HepG2 (cell line): ENCODE results near the gene MLLT11. TPM values are rescaled to one million over a fixed set of nuclear protein-coding genes. Genes with fewer than 3 reads are reported as not detected.

ENCODE experiments used
- ARID5B ChIP-seq: IDR thresholded peaks from 2 replicates; pipeline ENCODE4 v1.4.0; 2020; ENCODE audit warnings: mild to moderate bottlenecking, missing genetic modification reagents
- CAMTA2 ChIP-seq: sonication (generic); formaldehyde crosslinking; IDR thresholded peaks from 2 replicates; pipeline ENCODE4 v1.4.0; 2020; ENCODE audit warnings: mild to moderate bottlenecking, missing genetic modification reagents, borderline replicate concordance
- GRHL1 ChIP-seq: sonication (generic); formaldehyde crosslinking; conservative IDR thresholded peaks from 2 replicates; pipeline ENCODE4 v1.8.0; 2022; ENCODE audit warnings: missing genetic modification reagents
- HMG20A ChIP-seq: IDR thresholded peaks from 2 replicates; pipeline ENCODE4 v1.6.1; 2016; ENCODE audit warnings: borderline replicate concordance
- KIAA2018 ChIP-seq: sonication (generic); formaldehyde crosslinking; IDR thresholded peaks from 2 replicates; pipeline ENCODE4 v1.5.0; 2020; ENCODE audit warnings: mild to moderate bottlenecking, missing genetic modification reagents, borderline replicate concordance
- REXO4 ChIP-seq: sonication (generic); formaldehyde crosslinking; IDR thresholded peaks from 2 replicates; pipeline ENCODE4 v1.8.0; 2022; ENCODE audit warnings: missing genetic modification reagents, mild to moderate bottlenecking, borderline replicate concordance
- RXRB ChIP-seq: IDR thresholded peaks from 2 replicates; pipeline ENCODE4 v1.6.1; 2016; ENCODE audit warnings: borderline replicate concordance, missing genetic modification reagents, missing compliant biosample characterization
- SALL2 ChIP-seq: sonication (generic); formaldehyde crosslinking; IDR thresholded peaks from 2 replicates; pipeline ENCODE4 v1.8.1; 2023; ENCODE audit warnings: mild to moderate bottlenecking, missing genetic modification reagents, inconsistent platforms
- SOX13 ChIP-seq, 3 experiments: fragments of 450-650 bp in 1 of 3; sonication (generic) in 1 of 3; formaldehyde crosslinking in 1 of 3; IDR thresholded peaks in 2 of 3; conservative IDR thresholded peaks in 1 of 3; 2 replicates each; pipeline versions ENCODE4 v1.5.0 to v1.6.1; 2016 to 2020; ENCODE audit warnings: antibody characterized with exemption in 1 of 3, mild to moderate bottlenecking in 1 of 3, missing compliant biosample characterization in 1 of 3, missing genetic modification reagents in 1 of 3, moderate library complexity in 1 of 3
- SP4 ChIP-seq: sonication (generic); formaldehyde crosslinking; IDR thresholded peaks from 2 replicates; pipeline ENCODE4 v1.8.1; 2023; ENCODE audit warnings: mild to moderate bottlenecking, missing genetic modification reagents
- SP5 ChIP-seq: IDR thresholded peaks from 2 replicates; pipeline ENCODE4 v1.6.1; 2016; ENCODE audit warnings: low read depth, borderline replicate concordance
- SYNCRIP ChIP-seq: fragments of 200-400 bp; formaldehyde crosslinking; IDR thresholded peaks from 2 replicates; pipeline ENCODE4 v1.6.1; 2018; ENCODE audit warnings: mild to moderate bottlenecking, low read depth, low read length; ENCODE audit not compliant: insufficient read depth
- ZNF335 ChIP-seq: sonication (generic); formaldehyde crosslinking; IDR thresholded peaks from 2 replicates; pipeline ENCODE4 v1.4.0; 2020; ENCODE audit warnings: missing genetic modification reagents
- ZNF460 ChIP-seq: sonication (generic); formaldehyde crosslinking; IDR thresholded peaks from 2 replicates; pipeline ENCODE4 v1.5.1; 2020; ENCODE audit warnings: missing genetic modification reagents, mild to moderate bottlenecking, borderline replicate concordance
- ZNF567 ChIP-seq: sonication (generic); formaldehyde crosslinking; IDR thresholded peaks from 2 replicates; pipeline ENCODE4 v1.8.1; 2023; ENCODE audit warnings: mild to moderate bottlenecking, missing genetic modification reagents, borderline replicate concordance
- ZNF761 ChIP-seq: sonication (generic); formaldehyde crosslinking; conservative IDR thresholded peaks from 2 replicates; pipeline ENCODE4 v1.4.0; 2020; ENCODE audit warnings: mild to moderate bottlenecking, missing genetic modification reagents
- polyA plus RNA-seq, 8 experiments: library from polyadenylated mRNA; depleted of rRNA in 3 of 8; stranded (reverse) in 7 of 8; unstranded in 1 of 8; fragments of >200 nt; fragmentation: Illumina TruSeq in 4 of 8; extraction: Trizol in 4 of 8; gene quantifications; 2 replicates each; pipeline versions ENCODE4 v1.2.1 to v1.2.3, GENCODE V29; 2011 to 2016; ENCODE audit warnings: low read depth in 4 of 8, missing spikeins in 1 of 8, mixed read lengths in 1 of 8; ENCODE audit not compliant: insufficient read depth in 1 of 8
- total RNA-seq, 5 experiments: library from RNA; depleted of rRNA; stranded (reverse); fragments of >200 nt; fragmentation: Illumina TruSeq; extraction: Trizol; gene quantifications; 2 replicates each; pipeline ENCODE4 v1.2.3, GENCODE V29; 2016; ENCODE audit warnings: low read depth in 1 of 5

Gene MLLT11
- total and polyA plus RNA-seq, 2 of the 13 experiments (the other 11 are each of a cell fraction or from before 2014, with no cell fraction given), result 0.21 to 0.22 TPM

GRCh38 chr1:151108331-151108730 lies 48.1 kb downstream of the MLLT11 start (continued):
- TF ChIP-seq ARID5B, result peak; percentile 75
- no peak for TF ChIP-seq REXO4 (CRISPR knock-in tag)
- no peak for TF ChIP-seq SYNCRIP
- no peak for TF ChIP-seq GRHL1 (CRISPR knock-in tag)
- no peak for TF ChIP-seq KIAA2018
- no peak for TF ChIP-seq SP4
- no peak for TF ChIP-seq SALL2
- TF ChIP-seq SOX13 (IDR thresholded peaks at IDR 0.05), result no peak
- TF ChIP-seq SOX13 (CRISPR knock-in tag; conservative IDR thresholded peaks at IDR 0.05 in 1 of 2, IDR thresholded peaks at IDR 0.05 in 1 of 2), result peak in 1 of 2 experiments; percentile 52; a peak in 1 of 4 replicates
- TF ChIP-seq SP5, result no peak
- TF ChIP-seq ZNF567 (CRISPR knock-in tag), result no peak
- TF ChIP-seq ZNF335 (CRISPR knock-in tag), result no peak
- TF ChIP-seq CAMTA2, result no peak
- peak; percentile 37; the same call in 1 of the 2 replicates for TF ChIP-seq HMG20A
- no peak for TF ChIP-seq ZNF761 (CRISPR knock-in tag)
- peak; percentile 42; the same call in 1 of the 2 replicates for TF ChIP-seq RXRB (CRISPR knock-in tag)
- peak; percentile 95 for TF ChIP-seq ZNF460 (CRISPR knock-in tag)
